HL-60 (cell line): ENCODE data around the gene YPEL1.

Source experiments
- DNase-seq, 2 experiments: peaks; one replicate each; pipeline ENCODE4 v3.0.0-alpha.2; 2010 to 2020; ENCODE audit warnings: low read depth in 1 of 2, low spot score in 1 of 2
- H3K27ac ChIP-seq: fragments of 250-450 bp; sonication (Bioruptor Pico); replicated peaks from 2 replicates; pipeline ENCODE4 v1.5.1; 2020; ENCODE audit warnings: mild to moderate bottlenecking, moderate library complexity
- H3K27me3 ChIP-seq: fragments of 250-450 bp; sonication (Bioruptor Pico); 2 replicates; pipeline ENCODE4 v1.5.1; 2021; ENCODE audit warnings: mild to moderate bottlenecking, moderate library complexity; ENCODE audit not compliant: insufficient read depth, poor library complexity, severe bottlenecking
- H3K4me3 ChIP-seq: replicated peaks from 2 replicates; pipeline ENCODE4 v1.5.1; 2011; ENCODE audit warnings: mild to moderate bottlenecking, control low read depth, low read length; ENCODE audit not compliant: insufficient read depth
- GABPA ChIP-seq: IDR thresholded peaks from 2 replicates; pipeline ENCODE4 v1.6.1; 2012; ENCODE audit warnings: low read depth
- POLR2AphosphoS5 ChIP-seq: IDR thresholded peaks from 2 replicates; pipeline ENCODE4 v1.6.1; 2012; ENCODE audit warnings: low read depth
- REST ChIP-seq: IDR thresholded peaks from 2 replicates; pipeline ENCODE4 v1.6.1; 2012; ENCODE audit warnings: low read depth; ENCODE audit not compliant: insufficient replicate concordance
- SPI1 ChIP-seq: IDR thresholded peaks from 2 replicates; pipeline ENCODE4 v1.6.1; 2012; ENCODE audit warnings: low read depth, mild to moderate bottlenecking, borderline replicate concordance
- TF ChIP-seq, protein P1 (sequence below): IDR thresholded peaks from one replicate; pipeline ENCODE4 v1.5.1; 2011; ENCODE audit warnings: low read length, control low read depth, inconsistent platforms; ENCODE audit not compliant: insufficient read depth

Gene YPEL1

DNA sequence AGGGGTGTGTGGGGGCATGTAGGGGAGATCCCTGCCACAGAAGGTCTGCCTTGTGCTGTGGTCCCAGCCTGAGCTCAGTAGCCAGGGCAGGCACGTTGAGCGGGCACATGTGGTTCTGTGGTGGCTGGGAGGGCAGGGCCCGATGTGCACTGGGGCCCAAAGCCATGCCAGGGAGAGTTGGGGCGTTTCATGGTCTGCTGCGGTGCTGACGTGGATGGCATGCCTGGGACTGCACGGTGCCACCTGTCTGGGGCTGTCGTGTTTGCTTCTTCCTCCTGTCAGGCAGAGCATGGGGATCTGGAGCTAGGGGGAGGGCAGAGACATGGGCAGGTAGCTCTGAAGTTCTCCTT, 50.5 kb downstream of the YPEL1 start:
- DNase-seq = no peak

DNA sequence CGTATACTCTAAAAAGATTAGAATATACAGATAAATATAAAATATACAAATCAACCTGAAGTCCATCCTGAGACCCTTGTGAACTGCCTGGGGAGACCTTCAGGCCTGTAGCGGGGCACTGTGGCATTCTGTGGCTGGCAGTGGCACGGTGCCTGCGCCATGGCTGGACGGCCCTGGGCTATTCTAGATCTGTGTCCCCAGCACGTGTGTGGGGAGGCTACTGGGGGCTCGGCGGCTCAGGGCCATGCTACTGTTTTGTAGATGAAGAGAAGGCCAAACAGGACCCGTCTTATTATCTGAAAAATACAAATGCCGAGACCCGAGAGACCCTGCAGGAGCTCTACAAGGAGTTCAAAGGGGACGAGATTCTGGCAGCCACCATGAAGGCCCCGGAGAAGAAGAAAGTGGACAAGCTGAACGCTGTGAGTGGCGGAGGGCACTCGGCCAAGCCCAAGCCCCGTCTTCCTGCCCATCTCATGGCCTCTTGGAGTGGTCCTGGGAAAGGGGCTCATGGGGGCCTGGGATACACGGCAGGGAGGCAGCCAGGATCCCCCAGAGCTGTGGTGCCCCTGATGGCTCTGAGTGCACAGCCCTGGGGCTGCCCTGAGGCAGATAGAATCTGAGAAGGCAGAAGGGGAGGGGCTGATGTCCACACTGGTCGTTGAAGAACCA, 51.0 kb downstream of the YPEL1 start:
- no peak overlapping the region for H3K27ac ChIP-seq
- H3K27me3 ChIP-seq = no peaks in the 10 kb centered on the region
- H3K4me3 ChIP-seq = no peak overlapping the region
- no peak for TF ChIP-seq SPI1
- TF ChIP-seq REST = no peak
- no peak for TF ChIP-seq GABPA
- TF ChIP-seq, protein P1, sequence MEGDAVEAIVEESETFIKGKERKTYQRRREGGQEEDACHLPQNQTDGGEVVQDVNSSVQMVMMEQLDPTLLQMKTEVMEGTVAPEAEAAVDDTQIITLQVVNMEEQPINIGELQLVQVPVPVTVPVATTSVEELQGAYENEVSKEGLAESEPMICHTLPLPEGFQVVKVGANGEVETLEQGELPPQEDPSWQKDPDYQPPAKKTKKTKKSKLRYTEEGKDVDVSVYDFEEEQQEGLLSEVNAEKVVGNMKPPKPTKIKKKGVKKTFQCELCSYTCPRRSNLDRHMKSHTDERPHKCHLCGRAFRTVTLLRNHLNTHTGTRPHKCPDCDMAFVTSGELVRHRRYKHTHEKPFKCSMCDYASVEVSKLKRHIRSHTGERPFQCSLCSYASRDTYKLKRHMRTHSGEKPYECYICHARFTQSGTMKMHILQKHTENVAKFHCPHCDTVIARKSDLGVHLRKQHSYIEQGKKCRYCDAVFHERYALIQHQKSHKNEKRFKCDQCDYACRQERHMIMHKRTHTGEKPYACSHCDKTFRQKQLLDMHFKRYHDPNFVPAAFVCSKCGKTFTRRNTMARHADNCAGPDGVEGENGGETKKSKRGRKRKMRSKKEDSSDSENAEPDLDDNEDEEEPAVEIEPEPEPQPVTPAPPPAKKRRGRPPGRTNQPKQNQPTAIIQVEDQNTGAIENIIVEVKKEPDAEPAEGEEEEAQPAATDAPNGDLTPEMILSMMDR = no peak
- no peak for TF ChIP-seq POLR2AphosphoS5
- DNase-seq = no peak

More for the DNA sequence above, 50.5 kb downstream of the YPEL1 start:
- Histone ChIP-seq H3K4me3 (no peak overlapping the region), H3K27me3 (no peaks in the 10 kb centered on the region), H3K27ac (no peak overlapping the region)
- TF ChIP-seq, protein P1 = no peak
- no peak for TF ChIP-seq REST
- no peak for TF ChIP-seq SPI1
- no peak for TF ChIP-seq GABPA
- no peak for TF ChIP-seq POLR2AphosphoS5

DNA sequence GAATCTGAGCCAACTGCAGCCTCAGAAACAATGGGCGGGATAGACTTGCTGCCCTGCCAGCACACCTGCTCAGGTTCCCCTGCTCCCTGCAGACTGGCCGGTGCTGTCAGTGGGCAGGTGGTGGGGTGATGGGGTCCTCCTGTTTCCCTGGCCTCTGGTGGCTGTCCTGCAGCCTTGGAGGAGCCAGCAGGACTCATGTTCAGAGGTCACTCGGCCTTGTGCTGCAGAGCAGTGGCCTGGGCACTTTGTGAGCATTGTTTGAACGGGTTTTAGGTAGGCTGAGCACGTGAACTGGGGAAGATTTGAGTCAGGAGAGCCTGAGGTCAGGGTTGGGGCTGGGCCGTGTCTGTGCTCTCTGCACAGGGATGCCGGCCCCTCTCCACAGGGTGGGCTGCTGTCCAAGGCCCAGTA, 52.2 kb downstream of the YPEL1 start:
- no peak for DNase-seq
- H3K27ac ChIP-seq = no peak overlapping the region
- no peaks in the 10 kb centered on the region for H3K27me3 ChIP-seq
- H3K4me3 ChIP-seq = no peak overlapping the region
- TF ChIP-seq, protein P1 = no peak
- no peak for TF ChIP-seq SPI1
- no peak for TF ChIP-seq REST
- no peak for TF ChIP-seq POLR2AphosphoS5
- TF ChIP-seq GABPA = no peak
